Ecto neural progenitor cell (in vitro differentiated cells): Measurements from ENCODE around the gene SERPINH1.

Experiments
- DNase-seq: peaks from one replicate; pipeline ENCODE4 v3.0.0-alpha.2; 2018; ENCODE audit warnings: low spot score

Gene SERPINH1

GRCh38 chr11:75596914-75597313, 34.9 kb downstream of the SERPINH1 start:
- DNase-seq = no peak

GRCh38 chr11:75597636-75598035, 35.6 kb downstream of the SERPINH1 start:
- peak; percentile 64 for DNase-seq

GRCh38 chr11:75598264-75598663, 36.2 kb downstream of the SERPINH1 start:
- no peak for DNase-seq

- no peak for DNase-seq
Observed at GRCh38 chr11:75598900-75599299, 36.8 kb downstream of the SERPINH1 start.

GRCh38 chr11:75600356-75600755, 38.3 kb downstream of the SERPINH1 start:
- DNase-seq = no peak

- DNase-seq = no peak
Observed at GRCh38 chr11:75601494-75601893, 39.4 kb downstream of the SERPINH1 start.

- no peak for DNase-seq
Observed at GRCh38 chr11:75602951-75603350, 40.9 kb downstream of the SERPINH1 start.

- DNase-seq = no peak
Observed at GRCh38 chr11:75603791-75604736, 42.0 kb downstream of the SERPINH1 start.

- DNase-seq = no peak
Observed at GRCh38 chr11:75606099-75606498, 44.0 kb downstream of the SERPINH1 start.

- DNase-seq = no peak
Observed at GRCh38 chr11:75611823-75612222, 49.8 kb downstream of the SERPINH1 start.

- no peak for DNase-seq
Observed at GRCh38 chr11:75615751-75616150, 53.7 kb downstream of the SERPINH1 start.

- no peak for DNase-seq
Observed at GRCh38 chr11:75616281-75616680, 54.2 kb downstream of the SERPINH1 start.
